GM23248 (cell line): Measurements from ENCODE around the gene SPAG4. TPM values are rescaled to one million over a fixed set of nuclear protein-coding genes. Genes with fewer than 3 reads are reported as not detected.

Experiments used
- DNase-seq: peaks from one replicate; pipeline ENCODE4 v3.0.0-alpha.2; 2015
- H2AFZ ChIP-seq: fragments of 200-600 bp; sonication (generic); 2 replicates; pipeline ENCODE4 v1.6.1; 2016; ENCODE audit warnings: antibody characterized with exemption
- H3F3A ChIP-seq: fragments of 200-600 bp; sonication (generic); 2 replicates; pipeline ENCODE4 v1.6.1; 2016; ENCODE audit warnings: mild to moderate bottlenecking, antibody characterized with exemption, mixed run types; ENCODE audit not compliant: insufficient read depth
- H3K27ac ChIP-seq: fragments of 200-600 bp; sonication (generic); 2 replicates; pipeline ENCODE4 v1.5.1; 2016; ENCODE audit warnings: mild to moderate bottlenecking
- H3K27me3 ChIP-seq: fragments of 200-600 bp; sonication (generic); replicated peaks from 2 replicates; pipeline ENCODE4 v1.6.1; 2016; ENCODE audit warnings: mild to moderate bottlenecking; ENCODE audit not compliant: insufficient read depth
- H3K36me3 ChIP-seq: fragments of 200-600 bp; sonication (generic); 2 replicates; pipeline ENCODE4 v1.6.1; 2016; ENCODE audit warnings: low read depth, mild to moderate bottlenecking
- H3K4me1 ChIP-seq: fragments of 200-600 bp; sonication (generic); 2 replicates; pipeline ENCODE4 v1.6.1; 2016; ENCODE audit warnings: mild to moderate bottlenecking; ENCODE audit not compliant: insufficient read depth
- H3K4me2 ChIP-seq: fragments of 200-600 bp; sonication (generic); one replicate; pipeline ENCODE4 v1.6.1; 2016; ENCODE audit warnings: mild to moderate bottlenecking; ENCODE audit not compliant: unreplicated experiment
- H3K4me3 ChIP-seq: fragments of 200-600 bp; sonication (generic); 2 replicates; pipeline ENCODE4 v1.5.1; 2016; ENCODE audit warnings: mild to moderate bottlenecking
- H3K79me2 ChIP-seq: fragments of 200-600 bp; sonication (generic); 2 replicates; pipeline ENCODE4 v1.6.1; 2016; ENCODE audit warnings: mild to moderate bottlenecking; ENCODE audit not compliant: insufficient read depth
- H3K9ac ChIP-seq: fragments of 200-600 bp; sonication (generic); 2 replicates; pipeline ENCODE4 v1.6.1; 2016; ENCODE audit warnings: mild to moderate bottlenecking
- H3K9me2 ChIP-seq: fragments of 200-600 bp; sonication (generic); 2 replicates; pipeline ENCODE4 v1.6.1; 2016; ENCODE audit warnings: mixed run types, mild to moderate bottlenecking, moderate library complexity; ENCODE audit not compliant: insufficient read depth
- H3K9me3 ChIP-seq: fragments of 200-600 bp; sonication (generic); one replicate; pipeline ENCODE4 v1.6.1; 2017; ENCODE audit warnings: low read depth
- H4K20me1 ChIP-seq: fragments of 200-600 bp; sonication (generic); 2 replicates; pipeline ENCODE4 v1.6.0; 2016; ENCODE audit not compliant: insufficient read depth
- EZH2 ChIP-seq: fragments of 200-600 bp; sonication (generic); IDR thresholded peaks from 2 replicates; pipeline ENCODE4 v1.6.1; 2018; ENCODE audit warnings: antibody characterized with exemption, mild to moderate bottlenecking; ENCODE audit not compliant: insufficient read depth, poor library complexity, severe bottlenecking
- EZH2phosphoT487 ChIP-seq: fragments of 200-600 bp; sonication (generic); IDR thresholded peaks from 2 replicates; pipeline ENCODE4 v1.6.1; 2018; ENCODE audit warnings: antibody characterized with exemption, moderate library complexity, mild to moderate bottlenecking, low read depth; ENCODE audit not compliant: insufficient read depth
- WGBS, 2 experiments: methylation state at CpG; one replicate each; pipeline ENCODE4 v1.1.6; 2015 to 2017; ENCODE audit warnings: low lambda C conversion rate in 2 of 2, low coverage in 1 of 2; ENCODE audit errors: missing lambda C conversion rate in 2 of 2; 5-methylcytosine and 5-hydroxymethylcytosine counted together
- in situ Hi-C: fragments of 300-500 bp; cut with MboI; formaldehyde crosslinking; loops from 2 replicates; pipeline ENCODE4 v1.15.0; 2020
- polyA plus RNA-seq: library from polyadenylated mRNA; unstranded; fragments of >200 nt; fragmentation: Nextera tagmentation; extraction: Ambion mirVana; gene quantifications from 2 replicates; pipeline ENCODE4 v1.2.1, GENCODE V29; 2016
- total RNA-seq: library from RNA; depleted of rRNA; stranded (reverse); fragments of >200 nt; shearing (Covaris generic); gene quantifications from 2 replicates; pipeline ENCODE4 v1.2.3, GENCODE V29; 2014

The SPAG4 gene
- total and polyA plus RNA-seq, 2 experiments from 2014 or later, result 14.2 to 17.3 TPM

- Histone ChIP-seq H3F3A (no peaks in the 10 kb centered on the region), H3K36me3 (no peaks in the 10 kb centered on the region)
Observed at GRCh38 chr20:35588397-35588796, 27.2 kb upstream of the SPAG4 start.

GRCh38 chr20:35592339-35592974 is 23.2 kb upstream of the SPAG4 start:
- Histone ChIP-seq H2AFZ (no peak overlapping the region), H3K27me3 (no peaks in the 10 kb centered on the region), H3F3A (no peaks in the 10 kb centered on the region), H3K36me3 (no peaks in the 10 kb centered on the region), H3K27ac (no peak overlapping the region), H3K4me1 (no peaks in the 10 kb centered on the region), H3K9ac (no peak overlapping the region), H3K9me2 (no peaks in the 10 kb centered on the region), H3K4me2 (no peak overlapping the region), H3K79me2 (no peaks in the 10 kb centered on the region), H3K4me3 (no peak overlapping the region), H3K9me3 (no peaks in the 10 kb centered on the region), H4K20me1 (no peaks in the 10 kb centered on the region)
- in situ Hi-C loops, result no loop called here
- TF ChIP-seq EZH2, result no peak
- TF ChIP-seq EZH2phosphoT487, result no peak
- DNase-seq, result no peak
- 16 to 29% methylated on average over 2 of the region's 2 CpGs for WGBS, 2 experiments

More at GRCh38 chr20:35588397-35588796, 27.2 kb upstream of the SPAG4 start:
- Histone ChIP-seq H3K9me2 (no peaks in the 10 kb centered on the region), H4K20me1 (no peaks in the 10 kb centered on the region), H3K27me3 (no peaks in the 10 kb centered on the region), H3K27ac (no peak overlapping the region), H3K4me3 (no peak overlapping the region), H3K4me2 (no peak overlapping the region), H2AFZ (no peak overlapping the region), H3K9me3 (no peaks in the 10 kb centered on the region), H3K4me1 (no peaks in the 10 kb centered on the region), H3K79me2 (no peaks in the 10 kb centered on the region), H3K9ac (no peak overlapping the region)
- TF ChIP-seq EZH2phosphoT487 (no peak), EZH2 (no peak)
- 86% methylated on average over 14 of the region's 14 CpGs for WGBS, 2 experiments
- in situ Hi-C loops, result no loop called here
- no peak for DNase-seq

- Histone ChIP-seq H2AFZ (no peak overlapping the region), H3K79me2 (no peaks in the 10 kb centered on the region), H3K27me3 (no peaks in the 10 kb centered on the region), H4K20me1 (no peaks in the 10 kb centered on the region), H3K36me3 (no peaks in the 10 kb centered on the region), H3K9me3 (no peaks in the 10 kb centered on the region), H3K9ac (no peak overlapping the region), H3K4me2 (no peak overlapping the region), H3K9me2 (no peaks in the 10 kb centered on the region), H3F3A (no peaks in the 10 kb centered on the region), H3K4me1 (no peaks in the 10 kb centered on the region), H3K27ac (no peak overlapping the region), H3K4me3 (no peak overlapping the region)
- in situ Hi-C loops, result no loop called here
- TF ChIP-seq EZH2, result no peak
- TF ChIP-seq EZH2phosphoT487, result no peak
- DNase-seq, result no peak
- 82% methylated on average over 17 of the region's 17 CpGs for WGBS, 2 experiments
Observed at GRCh38 chr20:35595456-35595855, 20.2 kb upstream of the SPAG4 start.

GRCh38 chr20:35595901-35596300 is 19.7 kb upstream of the SPAG4 start:
- WGBS, 2 experiments, result 62 to 63% methylated on average over 7 of the region's 7 CpGs
- Histone ChIP-seq H3K27me3 (peaks cover 3% of the 10 kb centered on the region; the same call in 1 of the 2 replicates), H2AFZ (no peak overlapping the region), H3K9me3 (no peaks in the 10 kb centered on the region), H3K79me2 (no peaks in the 10 kb centered on the region), H3K4me2 (no peak overlapping the region), H4K20me1 (no peaks in the 10 kb centered on the region), H3K9me2 (no peaks in the 10 kb centered on the region), H3K9ac (no peak overlapping the region), H3K4me3 (no peak overlapping the region), H3K36me3 (no peaks in the 10 kb centered on the region), H3K4me1 (peaks cover under 1% of the 10 kb centered on the region; the same call in 1 of the 2 replicates), H3F3A (no peaks in the 10 kb centered on the region), H3K27ac (no peak overlapping the region)
- TF ChIP-seq EZH2 (no peak), EZH2phosphoT487 (no peak)
- in situ Hi-C loops, result no loop called here
- no peak for DNase-seq
